ENCODE measurements around the gene NDST4.

GRCh38 chr4:115158296-115158695 is 44.9 kb upstream of the NDST4 start:
- TF ChIP-seq, protein P1, sequence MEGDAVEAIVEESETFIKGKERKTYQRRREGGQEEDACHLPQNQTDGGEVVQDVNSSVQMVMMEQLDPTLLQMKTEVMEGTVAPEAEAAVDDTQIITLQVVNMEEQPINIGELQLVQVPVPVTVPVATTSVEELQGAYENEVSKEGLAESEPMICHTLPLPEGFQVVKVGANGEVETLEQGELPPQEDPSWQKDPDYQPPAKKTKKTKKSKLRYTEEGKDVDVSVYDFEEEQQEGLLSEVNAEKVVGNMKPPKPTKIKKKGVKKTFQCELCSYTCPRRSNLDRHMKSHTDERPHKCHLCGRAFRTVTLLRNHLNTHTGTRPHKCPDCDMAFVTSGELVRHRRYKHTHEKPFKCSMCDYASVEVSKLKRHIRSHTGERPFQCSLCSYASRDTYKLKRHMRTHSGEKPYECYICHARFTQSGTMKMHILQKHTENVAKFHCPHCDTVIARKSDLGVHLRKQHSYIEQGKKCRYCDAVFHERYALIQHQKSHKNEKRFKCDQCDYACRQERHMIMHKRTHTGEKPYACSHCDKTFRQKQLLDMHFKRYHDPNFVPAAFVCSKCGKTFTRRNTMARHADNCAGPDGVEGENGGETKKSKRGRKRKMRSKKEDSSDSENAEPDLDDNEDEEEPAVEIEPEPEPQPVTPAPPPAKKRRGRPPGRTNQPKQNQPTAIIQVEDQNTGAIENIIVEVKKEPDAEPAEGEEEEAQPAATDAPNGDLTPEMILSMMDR (IDR thresholded peaks at IDR 0.05) = no peak
- TF ChIP-seq, protein P2, sequence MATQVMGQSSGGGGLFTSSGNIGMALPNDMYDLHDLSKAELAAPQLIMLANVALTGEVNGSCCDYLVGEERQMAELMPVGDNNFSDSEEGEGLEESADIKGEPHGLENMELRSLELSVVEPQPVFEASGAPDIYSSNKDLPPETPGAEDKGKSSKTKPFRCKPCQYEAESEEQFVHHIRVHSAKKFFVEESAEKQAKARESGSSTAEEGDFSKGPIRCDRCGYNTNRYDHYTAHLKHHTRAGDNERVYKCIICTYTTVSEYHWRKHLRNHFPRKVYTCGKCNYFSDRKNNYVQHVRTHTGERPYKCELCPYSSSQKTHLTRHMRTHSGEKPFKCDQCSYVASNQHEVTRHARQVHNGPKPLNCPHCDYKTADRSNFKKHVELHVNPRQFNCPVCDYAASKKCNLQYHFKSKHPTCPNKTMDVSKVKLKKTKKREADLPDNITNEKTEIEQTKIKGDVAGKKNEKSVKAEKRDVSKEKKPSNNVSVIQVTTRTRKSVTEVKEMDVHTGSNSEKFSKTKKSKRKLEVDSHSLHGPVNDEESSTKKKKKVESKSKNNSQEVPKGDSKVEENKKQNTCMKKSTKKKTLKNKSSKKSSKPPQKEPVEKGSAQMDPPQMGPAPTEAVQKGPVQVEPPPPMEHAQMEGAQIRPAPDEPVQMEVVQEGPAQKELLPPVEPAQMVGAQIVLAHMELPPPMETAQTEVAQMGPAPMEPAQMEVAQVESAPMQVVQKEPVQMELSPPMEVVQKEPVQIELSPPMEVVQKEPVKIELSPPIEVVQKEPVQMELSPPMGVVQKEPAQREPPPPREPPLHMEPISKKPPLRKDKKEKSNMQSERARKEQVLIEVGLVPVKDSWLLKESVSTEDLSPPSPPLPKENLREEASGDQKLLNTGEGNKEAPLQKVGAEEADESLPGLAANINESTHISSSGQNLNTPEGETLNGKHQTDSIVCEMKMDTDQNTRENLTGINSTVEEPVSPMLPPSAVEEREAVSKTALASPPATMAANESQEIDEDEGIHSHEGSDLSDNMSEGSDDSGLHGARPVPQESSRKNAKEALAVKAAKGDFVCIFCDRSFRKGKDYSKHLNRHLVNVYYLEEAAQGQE (IDR thresholded peaks at IDR 0.05; ENCODE audit: insufficient read depth in 1 of 2, low read depth in 2 of 2, low read length in 1 of 2) = no peak
- TF ChIP-seq POLR2AphosphoS5 (IDR thresholded peaks at IDR 0.05; ENCODE audit: low read depth, low read length) = no peak
- no peak for TF ChIP-seq SIN3A (IDR thresholded peaks at IDR 0.05; ENCODE audit: borderline replicate concordance, insufficient read depth, low read depth, low read length)
